GM18951 (cell line): Measurements from ENCODE around the gene USP17L30.
"Not testable (repeated sequence)": the region's sequence is repeated elsewhere in the genome, so short reads cannot be mapped to it uniquely, and the experiment has no call there.

Source experiments
- POLR2A ChIP-seq: IDR thresholded peaks from 4 replicates; pipeline ENCODE4 v1.6.1; 2011; ENCODE audit warnings: mild to moderate bottlenecking; ENCODE audit not compliant: insufficient read length, insufficient read depth; ENCODE audit errors: extremely low read depth
- in situ Hi-C: fragments of 300-500 bp; cut with MboI; formaldehyde crosslinking; loops from one replicate; pipeline ENCODE4 v1.12.0; 2022; ENCODE audit warnings: low sequenced_read_pairs, mixed read lengths, inconsistent platforms; ENCODE audit not compliant: unreplicated experiment

Gene USP17L30, protein sequence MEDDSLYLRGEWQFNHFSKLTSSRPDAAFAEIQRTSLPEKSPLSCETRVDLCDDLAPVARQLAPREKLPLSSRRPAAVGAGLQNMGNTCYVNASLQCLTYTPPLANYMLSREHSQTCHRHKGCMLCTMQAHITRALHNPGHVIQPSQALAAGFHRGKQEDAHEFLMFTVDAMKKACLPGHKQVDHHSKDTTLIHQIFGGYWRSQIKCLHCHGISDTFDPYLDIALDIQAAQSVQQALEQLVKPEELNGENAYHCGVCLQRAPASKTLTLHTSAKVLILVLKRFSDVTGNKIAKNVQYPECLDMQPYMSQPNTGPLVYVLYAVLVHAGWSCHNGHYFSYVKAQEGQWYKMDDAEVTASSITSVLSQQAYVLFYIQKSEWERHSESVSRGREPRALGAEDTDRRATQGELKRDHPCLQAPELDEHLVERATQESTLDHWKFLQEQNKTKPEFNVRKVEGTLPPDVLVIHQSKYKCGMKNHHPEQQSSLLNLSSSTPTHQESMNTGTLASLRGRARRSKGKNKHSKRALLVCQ

DNA sequence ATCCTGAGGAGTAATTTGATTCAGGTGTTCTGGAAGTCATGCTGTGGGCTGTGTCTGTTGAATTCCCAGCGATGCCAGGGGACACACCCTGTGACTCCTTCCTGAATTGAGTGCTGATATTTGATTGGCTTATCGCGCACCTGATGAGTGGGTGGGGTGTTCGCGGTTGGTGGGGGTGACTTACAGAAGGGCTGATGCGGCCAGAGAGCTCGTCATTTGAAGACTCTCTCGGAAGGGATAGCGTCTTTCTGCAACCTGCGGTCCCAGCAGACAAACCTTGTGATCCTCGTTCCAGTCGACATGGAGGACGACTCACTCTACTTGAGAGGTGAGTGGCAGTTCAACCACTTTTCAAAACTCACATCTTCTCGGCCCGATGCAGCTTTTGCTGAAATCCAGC, at the start of gene USP17L30:
TSS of gene USP17L30 (plus strand) at position 301 of the 400 bp plus-strand sequence. CDS start at position 301, 0 bp downstream.
- in situ Hi-C loops = not testable (repeated sequence)

DNA sequence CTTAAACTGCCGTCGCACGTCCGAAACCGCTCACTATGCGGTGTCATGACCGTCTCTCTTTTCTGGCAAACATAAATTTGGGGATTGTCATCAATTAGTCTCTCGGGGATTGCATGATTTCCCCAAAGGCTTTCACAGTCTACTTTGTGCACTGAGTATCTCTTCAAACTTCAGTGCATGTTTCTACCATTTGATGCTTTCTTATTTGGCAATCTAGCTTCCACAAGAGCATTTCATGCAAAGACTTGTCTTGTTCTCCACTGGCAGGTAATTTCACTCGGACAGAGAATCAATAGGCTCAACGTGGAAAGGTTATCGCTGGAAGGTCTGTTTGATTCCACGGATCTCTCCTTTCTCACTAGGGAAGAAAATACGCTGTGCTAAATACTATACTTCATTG, 38.7 kb upstream of the USP17L30 start:
- in situ Hi-C loops = not testable (repeated sequence)

DNA sequence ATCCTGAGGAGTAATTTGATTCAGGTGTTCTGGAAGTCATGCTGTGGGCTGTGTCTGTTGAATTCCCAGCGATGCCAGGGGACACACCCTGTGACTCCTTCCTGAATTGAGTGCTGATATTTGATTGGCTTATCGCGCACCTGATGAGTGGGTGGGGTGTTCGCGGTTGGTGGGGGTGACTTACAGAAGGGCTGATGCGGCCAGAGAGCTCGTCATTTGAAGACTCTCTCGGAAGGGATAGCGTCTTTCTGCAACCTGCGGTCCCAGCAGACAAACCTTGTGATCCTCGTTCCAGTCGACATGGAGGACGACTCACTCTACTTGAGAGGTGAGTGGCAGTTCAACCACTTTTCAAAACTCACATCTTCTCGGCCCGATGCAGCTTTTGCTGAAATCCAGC, 38.1 kb upstream of the USP17L30 start, which contains the start of gene USP17L24:
TSS of gene USP17L24 (plus strand) at position 301 of the 400 bp plus-strand sequence. CDS start at position 301, 0 bp downstream.
- in situ Hi-C loops = not testable (repeated sequence)

DNA sequence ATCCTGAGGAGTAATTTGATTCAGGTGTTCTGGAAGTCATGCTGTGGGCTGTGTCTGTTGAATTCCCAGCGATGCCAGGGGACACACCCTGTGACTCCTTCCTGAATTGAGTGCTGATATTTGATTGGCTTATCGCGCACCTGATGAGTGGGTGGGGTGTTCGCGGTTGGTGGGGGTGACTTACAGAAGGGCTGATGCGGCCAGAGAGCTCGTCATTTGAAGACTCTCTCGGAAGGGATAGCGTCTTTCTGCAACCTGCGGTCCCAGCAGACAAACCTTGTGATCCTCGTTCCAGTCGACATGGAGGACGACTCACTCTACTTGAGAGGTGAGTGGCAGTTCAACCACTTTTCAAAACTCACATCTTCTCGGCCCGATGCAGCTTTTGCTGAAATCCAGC, 33.3 kb upstream of the USP17L30 start, which contains the start of gene USP17L25:
TSS of gene USP17L25 (plus strand) at position 301 of the 400 bp plus-strand sequence. CDS start at position 301, 0 bp downstream.
- in situ Hi-C loops = not testable (repeated sequence)

DNA sequence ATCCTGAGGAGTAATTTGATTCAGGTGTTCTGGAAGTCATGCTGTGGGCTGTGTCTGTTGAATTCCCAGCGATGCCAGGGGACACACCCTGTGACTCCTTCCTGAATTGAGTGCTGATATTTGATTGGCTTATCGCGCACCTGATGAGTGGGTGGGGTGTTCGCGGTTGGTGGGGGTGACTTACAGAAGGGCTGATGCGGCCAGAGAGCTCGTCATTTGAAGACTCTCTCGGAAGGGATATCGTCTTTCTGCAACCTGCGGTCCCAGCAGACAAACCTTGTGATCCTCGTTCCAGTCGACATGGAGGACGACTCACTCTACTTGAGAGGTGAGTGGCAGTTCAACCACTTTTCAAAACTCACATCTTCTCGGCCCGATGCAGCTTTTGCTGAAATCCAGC, 28.6 kb upstream of the USP17L30 start, which contains the start of gene USP17L26:
TSS of gene USP17L26 (plus strand) at position 301 of the 400 bp plus-strand sequence. CDS start at position 301, 0 bp downstream.
- in situ Hi-C loops = not testable (repeated sequence)

DNA sequence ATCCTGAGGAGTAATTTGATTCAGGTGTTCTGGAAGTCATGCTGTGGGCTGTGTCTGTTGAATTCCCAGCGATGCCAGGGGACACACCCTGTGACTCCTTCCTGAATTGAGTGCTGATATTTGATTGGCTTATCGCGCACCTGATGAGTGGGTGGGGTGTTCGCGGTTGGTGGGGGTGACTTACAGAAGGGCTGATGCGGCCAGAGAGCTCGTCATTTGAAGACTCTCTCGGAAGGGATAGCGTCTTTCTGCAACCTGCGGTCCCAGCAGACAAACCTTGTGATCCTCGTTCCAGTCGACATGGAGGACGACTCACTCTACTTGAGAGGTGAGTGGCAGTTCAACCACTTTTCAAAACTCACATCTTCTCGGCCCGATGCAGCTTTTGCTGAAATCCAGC, 23.8 kb upstream of the USP17L30 start, which contains the start of gene USP17L5:
TSS of gene USP17L5 (plus strand) at position 301 of the 400 bp plus-strand sequence. CDS start at position 301, 0 bp downstream.
- in situ Hi-C loops = not testable (repeated sequence)

DNA sequence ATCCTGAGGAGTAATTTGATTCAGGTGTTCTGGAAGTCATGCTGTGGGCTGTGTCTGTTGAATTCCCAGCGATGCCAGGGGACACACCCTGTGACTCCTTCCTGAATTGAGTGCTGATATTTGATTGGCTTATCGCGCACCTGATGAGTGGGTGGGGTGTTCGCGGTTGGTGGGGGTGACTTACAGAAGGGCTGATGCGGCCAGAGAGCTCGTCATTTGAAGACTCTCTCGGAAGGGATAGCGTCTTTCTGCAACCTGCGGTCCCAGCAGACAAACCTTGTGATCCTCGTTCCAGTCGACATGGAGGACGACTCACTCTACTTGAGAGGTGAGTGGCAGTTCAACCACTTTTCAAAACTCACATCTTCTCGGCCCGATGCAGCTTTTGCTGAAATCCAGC, 19.1 kb upstream of the USP17L30 start, which contains the start of gene USP17L27:
TSS of gene USP17L27 (plus strand) at position 301 of the 400 bp plus-strand sequence. CDS start at position 301, 0 bp downstream.
- in situ Hi-C loops = not testable (repeated sequence)

DNA sequence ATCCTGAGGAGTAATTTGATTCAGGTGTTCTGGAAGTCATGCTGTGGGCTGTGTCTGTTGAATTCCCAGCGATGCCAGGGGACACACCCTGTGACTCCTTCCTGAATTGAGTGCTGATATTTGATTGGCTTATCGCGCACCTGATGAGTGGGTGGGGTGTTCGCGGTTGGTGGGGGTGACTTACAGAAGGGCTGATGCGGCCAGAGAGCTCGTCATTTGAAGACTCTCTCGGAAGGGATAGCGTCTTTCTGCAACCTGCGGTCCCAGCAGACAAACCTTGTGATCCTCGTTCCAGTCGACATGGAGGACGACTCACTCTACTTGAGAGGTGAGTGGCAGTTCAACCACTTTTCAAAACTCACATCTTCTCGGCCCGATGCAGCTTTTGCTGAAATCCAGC, 14.3 kb upstream of the USP17L30 start, which contains the start of gene USP17L28:
TSS of gene USP17L28 (plus strand) at position 301 of the 400 bp plus-strand sequence. CDS start at position 301, 0 bp downstream.
- in situ Hi-C loops = not testable (repeated sequence)

DNA sequence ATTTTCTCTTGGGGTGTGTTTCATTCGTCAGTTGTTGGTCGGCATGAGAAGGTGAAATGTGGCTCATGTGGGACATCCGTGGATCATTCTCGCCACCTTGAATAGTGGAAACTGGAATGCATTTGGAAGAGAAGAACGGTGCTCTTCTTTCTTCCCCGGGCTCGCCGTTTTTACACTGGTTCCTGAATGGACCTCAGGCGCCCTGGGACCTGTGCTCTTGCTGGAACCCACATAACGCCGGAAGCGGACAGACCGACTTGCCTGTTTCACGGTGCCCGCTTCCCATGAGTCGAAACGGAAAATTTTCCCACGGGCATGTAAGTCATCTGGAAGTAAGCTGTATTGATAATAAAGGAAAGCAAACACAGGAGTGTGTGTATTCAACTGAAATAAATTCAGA, 12.1 kb upstream of the USP17L30 start:
- in situ Hi-C loops = not testable (repeated sequence)

DNA sequence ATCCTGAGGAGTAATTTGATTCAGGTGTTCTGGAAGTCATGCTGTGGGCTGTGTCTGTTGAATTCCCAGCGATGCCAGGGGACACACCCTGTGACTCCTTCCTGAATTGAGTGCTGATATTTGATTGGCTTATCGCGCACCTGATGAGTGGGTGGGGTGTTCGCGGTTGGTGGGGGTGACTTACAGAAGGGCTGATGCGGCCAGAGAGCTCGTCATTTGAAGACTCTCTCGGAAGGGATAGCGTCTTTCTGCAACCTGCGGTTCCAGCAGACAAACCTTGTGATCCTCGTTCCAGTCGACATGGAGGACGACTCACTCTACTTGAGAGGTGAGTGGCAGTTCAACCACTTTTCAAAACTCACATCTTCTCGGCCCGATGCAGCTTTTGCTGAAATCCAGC, 9.6 kb upstream of the USP17L30 start, which contains the start of gene USP17L29:
TSS of gene USP17L29 (plus strand) at position 301 of the 400 bp plus-strand sequence. CDS start at position 301, 0 bp downstream.
- in situ Hi-C loops = not testable (repeated sequence)

DNA sequence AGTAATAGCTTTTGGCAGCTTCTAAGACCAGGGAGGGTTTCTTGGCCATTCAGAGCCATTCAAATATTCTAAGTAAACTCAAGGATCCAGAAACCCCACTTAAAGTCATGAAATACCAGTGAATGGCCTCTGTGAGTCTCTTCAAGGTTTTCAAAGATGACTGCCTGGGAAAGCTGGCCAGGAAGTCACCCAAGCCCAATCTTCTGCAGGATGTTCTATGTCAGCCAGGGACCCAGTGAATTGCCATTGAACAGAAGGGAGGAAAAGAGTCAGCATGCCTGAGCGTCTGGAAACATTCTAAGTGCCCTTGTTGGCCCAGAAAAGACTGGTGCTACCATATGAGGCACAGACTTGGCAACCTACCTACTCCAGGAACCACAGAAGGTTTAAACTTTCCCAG, 17.0 kb downstream of the USP17L30 start:
- in situ Hi-C loops = loop anchor here (25.0 kb wide), 1 partner anchor 118 kb away; the partner anchor contains the start of genes USP17L19, USP17L20, USP17L21 and USP17L22

DNA sequence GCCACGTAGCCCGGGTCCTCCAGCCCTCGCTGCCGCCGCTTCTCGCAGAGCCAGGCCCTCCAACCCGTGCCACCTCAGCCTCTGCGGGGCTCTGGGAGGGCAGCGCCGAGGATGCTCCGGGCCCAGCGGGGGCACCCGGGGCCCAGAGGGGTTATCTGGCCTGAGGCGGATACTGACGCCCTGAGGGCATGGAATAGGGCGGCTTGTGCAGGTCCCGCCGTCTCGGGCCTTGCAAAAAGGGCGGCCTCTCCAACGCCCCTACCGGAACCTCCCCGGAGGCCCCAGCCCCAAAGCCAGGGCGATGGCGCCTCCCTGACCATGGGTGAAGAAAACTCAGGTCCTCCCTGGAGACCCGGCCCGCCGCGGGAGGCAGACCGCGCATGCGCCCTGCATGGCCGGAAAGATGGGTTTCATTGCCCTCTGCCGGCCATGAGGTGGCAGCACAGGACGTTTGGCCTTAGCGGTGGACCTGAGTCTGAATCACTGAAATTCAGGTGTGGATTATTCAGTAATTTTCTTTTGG, 18.1 kb downstream of the USP17L30 start:
- in situ Hi-C loops = loop anchor here (25.0 kb wide), 1 partner anchor 119 kb away; the partner anchor contains the start of genes USP17L19, USP17L20, USP17L21 and USP17L22

DNA sequence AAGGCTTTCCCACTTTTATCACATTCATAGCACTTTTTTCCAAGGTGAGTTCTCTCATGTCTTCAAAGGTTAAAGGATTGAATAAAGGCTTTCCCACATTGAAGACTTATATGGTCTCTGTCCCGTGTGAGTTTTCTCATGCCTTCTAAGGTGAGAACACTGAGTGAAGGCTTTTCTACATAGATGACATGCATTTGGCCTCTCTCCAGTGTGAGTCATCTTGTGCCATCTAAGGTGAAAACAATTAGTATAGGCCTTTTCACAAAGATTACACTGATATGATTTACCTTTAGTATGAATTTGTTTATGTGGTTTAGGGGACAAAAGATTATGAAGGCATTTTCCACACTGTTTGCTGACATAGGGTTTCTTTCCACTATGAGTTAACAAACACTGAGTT, 21.2 kb downstream of the USP17L30 start:
- in situ Hi-C loops = loop anchor here (25.0 kb wide), 1 partner anchor 122 kb away; the partner anchor contains the start of genes USP17L19, USP17L20, USP17L21 and USP17L22
- TF ChIP-seq POLR2A = no peak

DNA sequence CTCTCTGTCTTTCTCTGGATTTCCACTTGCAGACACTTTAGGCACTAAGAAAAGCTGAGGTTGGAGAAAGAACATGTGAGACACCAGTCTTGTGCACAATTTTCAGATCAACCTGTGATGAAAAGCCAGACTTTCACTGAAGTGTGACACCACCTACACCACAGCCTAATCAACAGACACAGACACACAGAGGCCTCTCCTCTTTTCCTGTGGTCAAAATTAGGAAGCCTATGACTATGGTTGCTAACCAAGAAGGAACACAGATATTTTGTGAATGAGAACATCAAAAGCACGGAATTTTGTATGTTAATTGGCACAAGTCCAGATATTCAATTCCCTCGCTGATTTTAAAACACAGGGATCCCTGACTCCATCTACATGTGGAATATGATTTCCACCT, 26.1 kb downstream of the USP17L30 start:
- in situ Hi-C loops = loop anchor here (25.0 kb wide), 1 partner anchor 127 kb away; the partner anchor contains the start of genes USP17L19, USP17L20, USP17L21 and USP17L22

DNA sequence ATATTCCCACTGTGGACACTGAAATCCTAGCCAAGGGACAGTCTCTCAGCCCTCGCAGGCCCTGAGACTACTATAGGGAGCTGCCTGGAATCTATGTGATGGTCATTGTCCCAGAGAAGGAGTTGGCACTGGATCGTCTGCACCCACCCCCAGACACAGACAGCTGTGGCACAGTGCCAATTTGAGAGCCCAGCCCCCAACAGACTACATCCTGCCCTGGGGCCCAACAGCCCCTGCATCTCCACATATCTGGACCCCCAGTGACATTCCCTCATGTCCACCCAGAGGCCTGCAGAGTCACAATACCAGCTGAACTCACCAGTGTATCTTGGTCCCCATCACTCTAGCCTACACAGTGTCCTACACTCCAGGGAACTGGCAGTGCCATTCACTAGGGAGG, 42.8 kb downstream of the USP17L30 start:
- in situ Hi-C loops = not testable (repeated sequence)

DNA sequence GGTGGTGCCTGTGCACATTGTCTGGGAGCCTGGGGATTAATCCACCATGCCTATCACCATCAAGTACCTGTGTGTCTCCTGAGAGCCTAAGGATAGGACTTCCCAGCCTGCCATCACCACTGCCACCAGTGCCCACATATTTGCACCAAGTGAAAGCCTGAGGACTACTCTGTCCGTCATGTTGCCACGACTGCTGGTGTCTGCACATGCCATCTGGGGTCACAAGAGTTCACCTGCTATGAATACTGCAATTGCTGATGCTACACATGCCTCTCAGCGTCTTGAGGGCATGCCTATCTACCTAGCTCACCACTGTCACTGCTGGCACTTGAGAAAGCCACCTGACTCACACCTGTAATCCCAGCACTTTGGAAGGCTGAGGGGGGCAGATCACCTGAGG, 43.6 kb downstream of the USP17L30 start:
- in situ Hi-C loops = not testable (repeated sequence)
